ENCODE measurements around the gene MUSTN1. TPM values are rescaled to one million over a fixed set of nuclear protein-coding genes. Genes with fewer than 3 reads are reported as not detected.

Gene MUSTN1
- total RNA-seq, 2 donors from 2014 or later, result 1.3 TPM; not detected in 1

GRCh38 chr3:52787672-52788625 lies 46.9 kb downstream of the MUSTN1 start:
- no peak overlapping the region for H3K4me3 Mint-ChIP-seq
- H3K4me1 Mint-ChIP-seq (ENCODE audit: low read depth in 2 of 2), result no peaks in the 10 kb centered on the region
- no peaks in the 10 kb centered on the region for H3K9me3 Mint-ChIP-seq
- no peaks in the 10 kb centered on the region for H3K36me3 Mint-ChIP-seq
- no peak for ATAC-seq
- DNase-seq (ENCODE audit: low spot score), result peak; percentile 40
- no peak overlapping the region for H3K27ac Mint-ChIP-seq
- no peaks in the 10 kb centered on the region for H3K27me3 Mint-ChIP-seq

- no peak overlapping the region for H3K27ac Mint-ChIP-seq
These were observed 47.6 kb downstream of the MUSTN1 start for GRCh38 chr3:52787246-52787645.

GRCh38 chr3:52786330-52787215 lies 48.2 kb downstream of the MUSTN1 start:
- Mint-ChIP-seq H3K36me3 (no peaks in the 10 kb centered on the region), H3K27ac (no peak overlapping the region), H3K4me3 (no peak overlapping the region), H3K27me3 (no peaks in the 10 kb centered on the region), H3K4me1 (ENCODE audit: low read depth in 2 of 2) (peaks cover 4 to 6% of the 10 kb centered on the region in 2 donors), H3K9me3 (no peaks in the 10 kb centered on the region)
- ATAC-seq (no peak), DNase-seq (ENCODE audit: low spot score) (peak; percentile 29)

More at GRCh38 chr3:52787246-52787645, 47.6 kb downstream of the MUSTN1 start:
- peak; percentile 41 for DNase-seq (ENCODE audit: low spot score)
- Mint-ChIP-seq H3K27me3 (no peaks in the 10 kb centered on the region), H3K36me3 (no peaks in the 10 kb centered on the region), H3K4me1 (ENCODE audit: low read depth in 2 of 2) (no peaks in the 10 kb centered on the region), H3K4me3 (no peak overlapping the region), H3K9me3 (no peaks in the 10 kb centered on the region)
- ATAC-seq, result no peak

- no peak for ATAC-seq
- Mint-ChIP-seq H3K4me3 (no peak overlapping the region), H3K36me3 (no peaks in the 10 kb centered on the region), H3K9me3 (no peaks in the 10 kb centered on the region), H3K4me1 (ENCODE audit: low read depth in 2 of 2) (peaks cover 4 to 8% of the 10 kb centered on the region in 2 donors), H3K27me3 (peaks cover 0 to 3% of the 10 kb centered on the region in 2 donors), H3K27ac (no peak overlapping the region)
- peak; percentile 47 for DNase-seq (ENCODE audit: low spot score)
These were observed 49.8 kb downstream of the MUSTN1 start for GRCh38 chr3:52784931-52785590.

- Mint-ChIP-seq H3K36me3 (no peaks in the 10 kb centered on the region), H3K9me3 (no peaks in the 10 kb centered on the region), H3K27ac (no peak overlapping the region), H3K4me3 (no peak overlapping the region), H3K4me1 (ENCODE audit: low read depth in 2 of 2) (peaks cover 4 to 8% of the 10 kb centered on the region in 2 donors), H3K27me3 (peaks cover 0 to 3% of the 10 kb centered on the region in 2 donors)
- ATAC-seq, result no peak
- peak; percentile 54 for DNase-seq (ENCODE audit: low spot score)
These were observed 50.7 kb downstream of the MUSTN1 start for GRCh38 chr3:52784021-52784621.

GRCh38 chr3:52783211-52783555 lies 51.6 kb downstream of the MUSTN1 start:
- H3K4me1 Mint-ChIP-seq (ENCODE audit: low read depth in 2 of 2), result peaks cover 8 to 10% of the 10 kb centered on the region in 2 donors
- DNase-seq (ENCODE audit: low spot score) (peak; percentile 3), ATAC-seq (no peak)
- peaks cover 0 to 3% of the 10 kb centered on the region in 2 donors for H3K27me3 Mint-ChIP-seq
- no peaks in the 10 kb centered on the region for H3K36me3 Mint-ChIP-seq
- no peak overlapping the region for H3K4me3 Mint-ChIP-seq
- H3K27ac Mint-ChIP-seq, result no peak overlapping the region
- no peaks in the 10 kb centered on the region for H3K9me3 Mint-ChIP-seq

Other genes starting within 250 kb of the MUSTN1 start
- 10 to 100 TPM; 85.3 to 95.4 TPM for gene PBRM1, start 149.1 kb downstream of the MUSTN1 start, total RNA-seq
- 100 to 1,000 TPM; 153 to 225 TPM for gene GNL3, start 149.0 kb downstream of the MUSTN1 start, total RNA-seq
- gene GLT8D1, start 129.2 kb downstream of the MUSTN1 start, total RNA-seq, result 10 to 100 TPM; 32.4 to 41.1 TPM
- gene SPCS1, start 128.9 kb downstream of the MUSTN1 start, total RNA-seq, result 10 to 100 TPM; 74.4 to 92.4 TPM
- 10 to 100 TPM; 24.8 to 52.7 TPM for gene NEK4, start 64.1 kb downstream of the MUSTN1 start, total RNA-seq
- gene ITIH1, start 57.4 kb downstream of the MUSTN1 start, total RNA-seq, result not detected
- not detected for gene ITIH3, start 40.2 kb downstream of the MUSTN1 start, total RNA-seq
- gene ITIH4, start 4.3 kb downstream of the MUSTN1 start, total RNA-seq, result 10 to 100 TPM in 1 of 2 donors, 1 to 10 TPM in 1; 8.5 to 14.6 TPM
- gene STIMATE, start 62.5 kb upstream of the MUSTN1 start, total RNA-seq, result 10 to 100 TPM; 19.8 to 31.1 TPM
- gene SFMBT1, start 211.1 kb upstream of the MUSTN1 start, total RNA-seq, result 10 to 100 TPM; 20.0 to 25.5 TPM